ENCODE measurements around the gene JMJD6. TPM values are rescaled to one million over a fixed set of nuclear protein-coding genes. Genes with fewer than 3 reads are reported as not detected.

Gene JMJD6
- total and polyA plus RNA-seq, 2 experiments from 2014 or later: 19.3 to 44.8 TPM

DNA sequence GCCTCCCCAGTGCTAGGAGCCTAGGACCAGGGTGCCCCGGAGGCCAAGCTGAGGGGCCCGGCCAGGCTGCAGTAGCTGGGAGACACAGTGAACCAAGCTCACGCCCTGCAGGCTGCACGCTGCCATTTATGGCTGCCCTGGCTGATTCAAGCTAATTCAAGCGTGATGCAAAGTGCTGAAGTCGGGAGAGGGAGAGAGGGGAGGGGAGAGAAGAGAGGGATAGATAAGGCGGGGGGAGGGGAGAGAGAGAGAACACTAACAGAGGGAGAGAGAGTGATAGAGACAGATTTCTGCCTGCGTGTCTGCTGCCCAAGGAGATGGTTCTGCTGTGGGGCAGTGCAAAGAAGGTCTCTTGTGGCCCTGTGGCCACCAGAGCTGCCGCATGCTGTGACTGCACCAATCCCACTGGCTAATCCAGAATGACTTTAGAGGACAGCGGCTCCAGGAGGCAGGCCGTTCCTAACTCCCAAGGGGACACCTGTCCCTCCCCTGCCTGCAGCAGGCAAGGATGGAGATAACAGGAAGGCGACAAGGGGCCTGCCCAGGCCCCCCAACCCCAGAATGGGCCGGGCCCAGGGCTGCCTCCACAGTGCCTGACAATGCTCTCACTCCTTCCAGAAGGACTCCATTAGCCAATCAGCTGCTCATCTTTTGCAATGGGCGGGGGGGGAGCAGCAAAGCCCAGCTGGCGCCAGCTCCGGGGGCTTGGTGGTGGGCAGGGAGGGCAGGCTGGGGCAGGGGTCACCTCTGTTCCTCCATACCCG lies 28.5 kb downstream of the JMJD6 start:
- H2AFZ ChIP-seq: no peak overlapping the region
- H3K9me2 ChIP-seq (replicated peaks; ENCODE audit: insufficient read depth): no peaks in the 10 kb centered on the region
- H4K20me1 ChIP-seq (ENCODE audit: insufficient read depth, poor library complexity, severe bottlenecking): peaks cover 15% of the 10 kb centered on the region
- H3K79me2 ChIP-seq: peaks cover 82% of the 10 kb centered on the region
- no peak overlapping the region for H3K4me3 ChIP-seq
- H3K36me3 ChIP-seq (replicated peaks; ENCODE audit: insufficient read depth, low read depth): no peaks in the 10 kb centered on the region
- H3K4me1 ChIP-seq (ENCODE audit: insufficient read depth): peaks cover 39% of the 10 kb centered on the region
- 30% methylated on average over 15 of the region's 17 CpGs for WGBS (ENCODE audit: low lambda C conversion rate, missing lambda C conversion rate)
- H3K27ac ChIP-seq: peak overlapping the region; percentile 56
- H3K9me3 ChIP-seq (ENCODE audit: low read depth): no peaks in the 10 kb centered on the region
- TF ChIP-seq EZH2phosphoT487 (IDR thresholded peaks at IDR 0.05; ENCODE audit: low read depth, severe bottlenecking, unreplicated experiment) (no peak), EZH2 (IDR thresholded peaks at IDR 0.05; ENCODE audit: borderline replicate concordance) (no peak)
- TF ChIP-seq, protein P1, sequence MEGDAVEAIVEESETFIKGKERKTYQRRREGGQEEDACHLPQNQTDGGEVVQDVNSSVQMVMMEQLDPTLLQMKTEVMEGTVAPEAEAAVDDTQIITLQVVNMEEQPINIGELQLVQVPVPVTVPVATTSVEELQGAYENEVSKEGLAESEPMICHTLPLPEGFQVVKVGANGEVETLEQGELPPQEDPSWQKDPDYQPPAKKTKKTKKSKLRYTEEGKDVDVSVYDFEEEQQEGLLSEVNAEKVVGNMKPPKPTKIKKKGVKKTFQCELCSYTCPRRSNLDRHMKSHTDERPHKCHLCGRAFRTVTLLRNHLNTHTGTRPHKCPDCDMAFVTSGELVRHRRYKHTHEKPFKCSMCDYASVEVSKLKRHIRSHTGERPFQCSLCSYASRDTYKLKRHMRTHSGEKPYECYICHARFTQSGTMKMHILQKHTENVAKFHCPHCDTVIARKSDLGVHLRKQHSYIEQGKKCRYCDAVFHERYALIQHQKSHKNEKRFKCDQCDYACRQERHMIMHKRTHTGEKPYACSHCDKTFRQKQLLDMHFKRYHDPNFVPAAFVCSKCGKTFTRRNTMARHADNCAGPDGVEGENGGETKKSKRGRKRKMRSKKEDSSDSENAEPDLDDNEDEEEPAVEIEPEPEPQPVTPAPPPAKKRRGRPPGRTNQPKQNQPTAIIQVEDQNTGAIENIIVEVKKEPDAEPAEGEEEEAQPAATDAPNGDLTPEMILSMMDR (IDR thresholded peaks at IDR 0.05; ENCODE audit: poor library complexity): no peak
- no peaks in the 10 kb centered on the region for H3K27me3 ChIP-seq
- DNase-seq (ENCODE audit: low spot score): peak; percentile 80
- peak overlapping the region; percentile 65 for H3K4me2 ChIP-seq

GRCh38 chr17:76696763-76697701 lies 29.4 kb downstream of the JMJD6 start:
- peaks cover 35% of the 10 kb centered on the region for H3K4me1 ChIP-seq (ENCODE audit: insufficient read depth)
- H3K4me2 ChIP-seq: peak overlapping the region; percentile 62
- WGBS (ENCODE audit: low lambda C conversion rate, missing lambda C conversion rate): 86% methylated on average over 25 of the region's 25 CpGs
- no peaks in the 10 kb centered on the region for H3K36me3 ChIP-seq (replicated peaks; ENCODE audit: insufficient read depth, low read depth)
- peaks cover 12% of the 10 kb centered on the region for H4K20me1 ChIP-seq (ENCODE audit: insufficient read depth, poor library complexity, severe bottlenecking)
- H3K4me3 ChIP-seq: no peak overlapping the region
- no peaks in the 10 kb centered on the region for H3K9me2 ChIP-seq (replicated peaks; ENCODE audit: insufficient read depth)
- peaks cover 81% of the 10 kb centered on the region for H3K79me2 ChIP-seq
- DNase-seq (ENCODE audit: low spot score): no peak
- TF ChIP-seq, protein P1 (IDR thresholded peaks at IDR 0.05; ENCODE audit: poor library complexity): no peak
- TF ChIP-seq EZH2phosphoT487 (IDR thresholded peaks at IDR 0.05; ENCODE audit: low read depth, severe bottlenecking, unreplicated experiment) (no peak), EZH2 (IDR thresholded peaks at IDR 0.05; ENCODE audit: borderline replicate concordance) (no peak)
- H3K9me3 ChIP-seq (ENCODE audit: low read depth): no peaks in the 10 kb centered on the region
- no peaks in the 10 kb centered on the region for H3K27me3 ChIP-seq
- H3K27ac ChIP-seq: peak overlapping the region; percentile 56
- H2AFZ ChIP-seq: no peak overlapping the region

GRCh38 chr17:76695059-76695831 lies 31.2 kb downstream of the JMJD6 start:
- H3K4me2 ChIP-seq: no peak overlapping the region
- TF ChIP-seq EZH2 (IDR thresholded peaks at IDR 0.05; ENCODE audit: borderline replicate concordance) (no peak), EZH2phosphoT487 (IDR thresholded peaks at IDR 0.05; ENCODE audit: low read depth, severe bottlenecking, unreplicated experiment) (no peak)
- TF ChIP-seq, protein P1 (IDR thresholded peaks at IDR 0.05; ENCODE audit: poor library complexity): no peak

More at GRCh38 chr17:76695059-76695831, 31.2 kb downstream of the JMJD6 start:
- H3K4me1 ChIP-seq (ENCODE audit: insufficient read depth): peaks cover 18% of the 10 kb centered on the region
- H3K36me3 ChIP-seq (replicated peaks; ENCODE audit: insufficient read depth, low read depth): no peaks in the 10 kb centered on the region
- peaks cover 80% of the 10 kb centered on the region for H3K79me2 ChIP-seq
- no peaks in the 10 kb centered on the region for H3K9me3 ChIP-seq (ENCODE audit: low read depth)
- H4K20me1 ChIP-seq (ENCODE audit: insufficient read depth, poor library complexity, severe bottlenecking): peaks cover 3% of the 10 kb centered on the region
- WGBS (ENCODE audit: low lambda C conversion rate, missing lambda C conversion rate): 93% methylated on average over 16 of the region's 16 CpGs
- H3K9me2 ChIP-seq (replicated peaks; ENCODE audit: insufficient read depth): no peaks in the 10 kb centered on the region
- H2AFZ ChIP-seq: no peak overlapping the region
- DNase-seq (ENCODE audit: low spot score): no peak
- no peak overlapping the region for H3K27ac ChIP-seq
- H3K27me3 ChIP-seq: no peaks in the 10 kb centered on the region
- no peak overlapping the region for H3K4me3 ChIP-seq
